HG03103 (cell line): ENCODE data around the gene HINT3.
"Not testable (repeated sequence)": the region's sequence is repeated elsewhere in the genome, so short reads cannot be mapped to it uniquely, and the experiment has no call there.

Source experiments
- ATAC-seq: cut with Tn5 transposase; IDR thresholded peaks from one replicate; pipeline ENCODE4 v1.9.1; 2021; ENCODE audit warnings: low read depth; ENCODE audit not compliant: unreplicated experiment

The HINT3 gene

GRCh38 chr6:125956506-125957390, at the start of gene HINT3:
TSS of gene HINT3 (plus strand) at chr6:125956770. CDS start at chr6:125956978, 208 bp downstream.
- ATAC-seq: peak; percentile 86

GRCh38 chr6:125910527-125910926, 46.0 kb upstream of the HINT3 start:
- ATAC-seq: peak; percentile 97

- ATAC-seq: not testable (repeated sequence)
Measured at GRCh38 chr6:125911051-125911451, 45.5 kb upstream of the HINT3 start.

GRCh38 chr6:125912430-125912829, 44.1 kb upstream of the HINT3 start:
- not testable (repeated sequence) for ATAC-seq

GRCh38 chr6:125913145-125913544, 43.4 kb upstream of the HINT3 start:
- ATAC-seq: no peak

GRCh38 chr6:125913864-125914351, 42.7 kb upstream of the HINT3 start:
- ATAC-seq: no peak

GRCh38 chr6:125918230-125918629, 38.3 kb upstream of the HINT3 start:
- no peak for ATAC-seq

- peak; percentile 94 for ATAC-seq
Measured at GRCh38 chr6:125918681-125919566, 37.6 kb upstream of the HINT3 start.

- ATAC-seq: peak; percentile 10
Measured at GRCh38 chr6:125919618-125920017, 37.0 kb upstream of the HINT3 start.

- ATAC-seq: no peak
Measured at GRCh38 chr6:125922322-125922860, 34.2 kb upstream of the HINT3 start.

- no peak for ATAC-seq
Measured at GRCh38 chr6:125923366-125923877, 33.1 kb upstream of the HINT3 start.

- ATAC-seq: no peak
Measured at GRCh38 chr6:125924169-125924568, 32.4 kb upstream of the HINT3 start.

- no peak for ATAC-seq
Measured at GRCh38 chr6:125924697-125925358, 31.7 kb upstream of the HINT3 start.

GRCh38 chr6:125926711-125927110, 29.9 kb upstream of the HINT3 start:
- no peak for ATAC-seq

- ATAC-seq: no peak
Measured at GRCh38 chr6:125927761-125928160, 28.8 kb upstream of the HINT3 start.

- no peak for ATAC-seq
Measured at GRCh38 chr6:125930765-125931418, 25.7 kb upstream of the HINT3 start.

GRCh38 chr6:125931733-125932450, 24.7 kb upstream of the HINT3 start:
- peak; percentile 62 for ATAC-seq

- ATAC-seq: no peak
Measured at GRCh38 chr6:125932451-125932795, 24.1 kb upstream of the HINT3 start.

- not testable (repeated sequence) for ATAC-seq
Measured at GRCh38 chr6:125935520-125935919, 21.1 kb upstream of the HINT3 start.
